ENCODE data around the gene POLN.

POLN gene

DNA sequence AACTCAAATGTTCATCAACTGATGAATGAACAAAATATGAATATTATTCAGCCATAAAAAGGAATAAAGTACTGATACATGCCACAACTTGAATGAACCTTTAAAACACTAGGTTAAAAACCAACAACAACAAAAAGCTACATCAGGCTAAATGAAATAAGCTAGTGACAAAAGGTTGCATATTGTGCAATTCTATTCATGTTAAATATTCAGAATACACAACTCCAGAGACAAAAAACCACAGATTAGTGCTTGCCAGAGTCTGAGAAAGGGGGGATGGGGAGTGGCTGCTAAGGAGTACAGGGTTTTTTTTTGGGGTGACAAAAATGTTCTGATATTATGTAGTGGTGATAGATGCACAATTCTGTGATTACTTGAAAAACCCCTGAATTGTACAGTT, 58.5 kb downstream of the POLN start:
- TF ChIP-seq CTCF (IDR thresholded peaks at IDR 0.05; ENCODE audit: low read depth, low read length) = no peak

DNA sequence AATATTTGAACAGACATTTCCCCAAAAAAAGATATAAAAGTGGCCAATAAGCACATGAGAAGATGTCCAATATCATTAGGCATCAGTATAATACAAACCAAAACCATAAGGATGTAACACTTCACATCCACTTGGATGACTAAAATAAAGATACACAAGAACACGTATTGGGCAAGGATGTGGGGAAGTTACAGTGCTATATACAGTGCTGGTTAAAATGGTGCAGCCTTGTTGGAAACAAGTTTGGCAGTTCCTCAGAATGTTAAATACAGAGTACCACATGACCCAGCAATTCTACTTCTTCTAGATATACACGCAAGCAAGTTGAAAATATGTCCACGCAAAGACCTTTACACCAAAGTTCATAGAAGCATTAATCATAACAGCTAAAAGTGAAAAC, 58.9 kb downstream of the POLN start:
- TF ChIP-seq CTCF (IDR thresholded peaks at IDR 0.05; ENCODE audit: low read depth, low read length) = no peak
- peak; percentile 16 to 29 for DNase-seq (ENCODE audit: low read depth in 2 of 2)
- no peak overlapping the region for H3K4me3 ChIP-seq (replicated peaks in 1 of 2; ENCODE audit: low read depth in 2 of 2, low read length in 2 of 2)

More for the DNA sequence above, 58.5 kb downstream of the POLN start:
- peak; percentile 25 to 39 for DNase-seq (ENCODE audit: low read depth in 2 of 2)
- H3K4me3 ChIP-seq (replicated peaks in 1 of 2; ENCODE audit: low read depth in 2 of 2, low read length in 2 of 2) = no peak overlapping the region

DNA sequence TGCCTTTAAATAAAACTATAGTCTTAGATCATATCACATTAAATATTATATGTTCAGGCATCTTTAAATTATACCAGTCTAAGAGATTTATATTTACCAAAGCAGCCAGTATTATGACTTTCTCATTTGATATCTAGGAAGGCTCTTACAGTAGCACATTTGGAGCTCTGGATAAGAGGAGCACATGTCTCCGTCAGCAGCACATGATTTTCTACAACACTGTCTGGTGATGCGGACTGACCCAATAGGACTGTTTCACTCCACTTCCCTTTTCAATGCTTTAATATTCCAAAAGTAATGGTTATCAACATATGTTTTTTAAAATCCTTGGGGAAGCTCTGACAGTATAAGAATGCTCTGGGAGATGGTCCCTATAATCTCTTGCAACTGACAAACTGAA, 61.5 kb downstream of the POLN start:
- DNase-seq (ENCODE audit: low read depth in 2 of 2) = peak in 1 of 2 donors; percentile 11
- H3K4me3 ChIP-seq (replicated peaks in 1 of 2; ENCODE audit: low read depth in 2 of 2, low read length in 2 of 2) = no peak overlapping the region
- no peak for TF ChIP-seq CTCF (IDR thresholded peaks at IDR 0.05; ENCODE audit: low read depth, low read length)

- no peak for TF ChIP-seq CTCF (IDR thresholded peaks at IDR 0.05; ENCODE audit: low read depth, low read length)
- DNase-seq (ENCODE audit: low read depth in 2 of 2) = no peak
- H3K4me3 ChIP-seq (replicated peaks in 1 of 2; ENCODE audit: low read depth in 2 of 2, low read length in 2 of 2) = no peak overlapping the region
Measured at GRCh38 chr4:2179717-2180116, 62.2 kb downstream of the POLN start.

DNA sequence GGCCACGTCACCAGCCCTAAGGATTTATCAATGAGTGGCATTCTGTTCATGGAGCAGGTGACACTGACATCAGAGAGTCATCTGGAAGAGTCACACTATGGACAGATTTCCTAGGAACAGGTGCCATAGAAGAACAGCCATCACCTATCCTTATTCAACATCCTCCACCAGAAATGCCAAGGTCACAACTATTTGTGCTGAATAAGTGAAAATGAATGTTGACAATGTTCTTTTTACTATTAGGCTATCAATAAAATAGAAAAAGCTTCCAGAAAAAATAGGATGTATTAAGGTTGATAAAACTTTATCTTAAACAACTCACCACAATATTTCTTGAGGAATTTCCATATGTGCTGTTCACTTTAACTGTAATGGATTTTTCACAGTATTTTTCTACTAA, 62.9 kb downstream of the POLN start:
- no peak for DNase-seq (ENCODE audit: low read depth in 2 of 2)

DNA sequence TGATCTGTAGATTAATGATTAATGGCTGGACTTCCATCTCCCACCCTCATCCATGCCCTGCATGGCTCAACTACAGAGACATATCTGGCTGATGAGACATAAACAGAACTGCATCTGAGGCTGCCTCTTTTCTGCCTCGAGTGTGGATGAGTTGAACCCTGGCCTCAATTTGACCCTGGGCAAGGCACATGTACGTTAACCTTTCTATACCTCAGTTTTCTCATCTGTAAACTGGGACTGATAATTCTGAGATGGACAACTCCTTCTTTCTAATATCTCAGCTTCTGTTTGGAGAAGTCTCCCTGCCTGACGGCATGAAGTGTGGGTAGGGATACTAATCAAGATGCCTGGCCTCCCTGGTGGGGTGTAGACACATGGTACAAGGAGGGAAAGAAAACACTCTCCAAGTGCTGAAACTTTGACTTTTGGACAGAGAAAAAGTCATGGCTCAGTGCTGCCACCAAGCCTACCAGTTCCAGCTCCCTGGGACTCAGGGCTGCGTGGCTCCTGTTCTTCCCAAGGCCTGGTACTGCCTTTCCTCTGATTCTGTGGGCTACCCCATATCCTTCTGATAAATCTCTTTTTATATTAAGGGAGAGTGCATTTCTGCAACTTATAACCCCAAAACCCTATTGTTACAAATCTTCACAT, 64.4 kb downstream of the POLN start:
- H3K4me3 ChIP-seq (replicated peaks in 1 of 2; ENCODE audit: low read depth in 2 of 2, low read length in 2 of 2) = no peak overlapping the region
- peak; percentile 3 to 5 for DNase-seq (ENCODE audit: low read depth in 2 of 2)
- peak; percentile 9 for TF ChIP-seq CTCF (IDR thresholded peaks at IDR 0.05; ENCODE audit: low read depth, low read length)

More for the DNA sequence above, 62.9 kb downstream of the POLN start:
- H3K4me3 ChIP-seq (replicated peaks in 1 of 2; ENCODE audit: low read depth in 2 of 2, low read length in 2 of 2) = no peak overlapping the region
- TF ChIP-seq CTCF (IDR thresholded peaks at IDR 0.05; ENCODE audit: low read depth, low read length) = no peak

Data from cardiac fibroblast (primary cell).